NCI-H524 treated with DMSO at 0.1 percent for 48 hours (cell line): Measurements from ENCODE around the gene CUL9.

Source experiments
- DNase-seq: peaks from one replicate; lab custom pipeline; 2025; lab: John Stamatoyannopoulos, UW

CUL9 gene

GRCh38 chr6:43256670-43257366, 74.8 kb downstream of the CUL9 start:
- DNase-seq = no peak

- DNase-seq = no peak
Measured at GRCh38 chr6:43257367-43258145, 75.6 kb downstream of the CUL9 start.

- DNase-seq = no peak
Measured at GRCh38 chr6:43258180-43258579, 76.2 kb downstream of the CUL9 start.

- no peak for DNase-seq
Measured at GRCh38 chr6:43258807-43259686, 77.1 kb downstream of the CUL9 start.

GRCh38 chr6:43260791-43261190, 78.8 kb downstream of the CUL9 start:
- no peak for DNase-seq

GRCh38 chr6:43261198-43261597, 79.2 kb downstream of the CUL9 start:
- DNase-seq = no peak

GRCh38 chr6:43262000-43262779, 80.2 kb downstream of the CUL9 start:
- no peak for DNase-seq

- DNase-seq = no peak
Measured at GRCh38 chr6:43262780-43263313, 80.9 kb downstream of the CUL9 start.

GRCh38 chr6:43263314-43264178, 81.5 kb downstream of the CUL9 start:
- DNase-seq = no peak

GRCh38 chr6:43264599-43265145, 82.7 kb downstream of the CUL9 start:
- no peak for DNase-seq

- DNase-seq = no peak
Measured at GRCh38 chr6:43265564-43265963, 83.6 kb downstream of the CUL9 start.

GRCh38 chr6:43267619-43268354, 85.8 kb downstream of the CUL9 start:
- DNase-seq = no peak

GRCh38 chr6:43268355-43268700, 86.3 kb downstream of the CUL9 start:
- no peak for DNase-seq

- DNase-seq = no peak
Measured at GRCh38 chr6:43268782-43269272, 86.8 kb downstream of the CUL9 start.

- no peak for DNase-seq
Measured at GRCh38 chr6:43269273-43270007, 87.4 kb downstream of the CUL9 start.

GRCh38 chr6:43271103-43271815, 89.3 kb downstream of the CUL9 start:
- no peak for DNase-seq

GRCh38 chr6:43271944-43272343, 89.9 kb downstream of the CUL9 start:
- no peak for DNase-seq

- no peak for DNase-seq
Measured at GRCh38 chr6:43273707-43274106, 91.7 kb downstream of the CUL9 start.
